A549 treated with DMSO at 1 μM for 4 hours (cell line): ENCODE measurements around the gene KRT31. TPM values are rescaled to one million over a fixed set of nuclear protein-coding genes. Genes with fewer than 3 reads are reported as not detected.

Experiments used
- total RNA-seq: library from RNA; stranded (reverse); fragments of 200-300 nt; extraction: Qiagen RNA extraction; gene quantifications from 5 replicates; pipeline ENCODE4 v1.2.3, GENCODE V29; 2022; ENCODE audit warnings: low read depth

Gene KRT31
- total RNA-seq: not detected in 5 replicates

DNA sequence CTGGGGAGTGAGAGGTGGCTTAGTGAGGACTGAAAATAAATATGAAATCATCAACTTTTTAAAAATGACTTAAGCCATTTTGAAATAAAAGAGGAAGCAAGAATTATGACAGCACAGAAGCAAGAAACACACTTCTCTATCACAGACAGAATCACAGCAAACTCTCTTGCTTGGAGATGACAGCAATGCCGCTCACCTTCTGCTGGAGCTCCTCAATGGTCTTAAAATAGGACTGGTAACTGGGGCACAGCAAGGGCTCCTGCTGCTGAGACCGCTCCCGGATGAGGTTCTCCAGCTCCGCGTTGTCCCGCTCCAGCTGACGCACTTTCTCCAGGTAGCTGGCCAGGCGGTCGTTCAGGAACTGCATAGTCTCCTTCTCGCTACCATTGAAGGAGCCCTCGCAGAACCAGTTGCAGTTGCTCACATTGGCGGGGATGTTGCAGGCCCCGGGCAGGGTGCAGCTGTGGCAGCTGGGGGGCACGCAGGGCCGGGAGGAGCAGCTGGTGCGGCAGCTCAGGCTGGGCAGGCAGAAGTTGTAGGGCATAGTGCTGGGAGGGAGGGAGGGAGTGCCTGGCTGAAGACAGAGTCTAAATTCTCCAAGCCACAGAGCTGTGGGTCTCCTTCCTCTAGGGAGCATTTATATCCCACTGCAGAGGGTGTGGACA is at the start of gene KRT31:
TSS of gene KRT31 (minus strand) at position 613 of the 665 bp plus-strand sequence. CDS start at position 544, 69 bp downstream.

DNA sequence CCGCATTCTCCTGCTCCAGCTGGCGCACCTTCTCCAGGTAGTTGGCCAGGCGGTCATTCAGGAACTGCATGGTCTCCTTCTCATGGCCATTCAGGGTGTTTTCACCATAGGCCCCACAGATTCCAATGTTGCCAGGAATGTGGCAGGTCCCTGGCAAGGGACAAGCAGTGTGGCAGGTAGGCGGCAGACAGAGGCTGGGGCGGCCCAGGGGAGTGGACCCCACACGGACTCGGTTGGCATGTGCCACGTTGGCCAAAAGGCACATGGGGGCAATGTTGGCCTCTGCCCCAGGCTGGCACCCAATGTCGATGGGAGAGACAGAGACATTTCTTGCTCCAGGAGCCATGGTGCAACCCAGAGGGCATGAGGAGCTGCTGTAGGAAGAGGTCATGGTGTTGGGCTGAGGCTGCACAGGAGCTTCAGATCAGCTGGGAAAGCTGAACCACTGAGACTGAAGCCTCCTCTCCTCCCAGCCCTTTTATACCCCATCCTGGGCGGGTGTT is 43.2 kb upstream of the KRT31 start, which contains the start of gene KRT38:
TSS of gene KRT38 (minus strand) at position 453 of the 503 bp plus-strand sequence. CDS start at position 391, 62 bp downstream.

DNA sequence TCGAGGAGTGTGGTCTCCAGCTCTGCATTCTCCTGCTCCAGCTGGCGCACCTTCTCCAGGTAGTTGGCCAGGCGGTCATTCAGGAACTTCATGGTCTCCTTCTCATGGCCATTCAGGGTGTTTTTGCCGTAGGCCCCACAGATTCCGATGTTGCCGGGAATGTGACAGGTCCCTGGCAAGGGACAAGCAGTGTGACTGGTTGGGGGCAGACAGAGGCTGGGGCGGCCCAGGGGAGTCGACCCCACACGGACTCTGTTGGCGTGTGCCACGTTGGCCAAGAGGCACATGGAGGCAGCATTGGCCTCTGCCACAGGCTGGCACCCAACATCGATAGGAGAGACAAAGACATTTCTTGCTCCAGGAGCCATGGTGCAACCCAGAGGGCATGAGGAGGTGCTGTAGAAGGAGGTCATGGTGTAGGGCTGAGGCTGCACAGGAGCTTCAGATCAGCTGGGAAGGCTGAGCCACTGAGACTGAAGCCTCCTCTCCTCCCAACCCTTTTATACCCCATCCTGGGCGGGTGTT is 26.8 kb upstream of the KRT31 start, which contains the start of gene KRT37:
TSS of gene KRT37 (minus strand) at position 475 of the 525 bp plus-strand sequence. CDS start at position 413, 62 bp downstream.

DNA sequence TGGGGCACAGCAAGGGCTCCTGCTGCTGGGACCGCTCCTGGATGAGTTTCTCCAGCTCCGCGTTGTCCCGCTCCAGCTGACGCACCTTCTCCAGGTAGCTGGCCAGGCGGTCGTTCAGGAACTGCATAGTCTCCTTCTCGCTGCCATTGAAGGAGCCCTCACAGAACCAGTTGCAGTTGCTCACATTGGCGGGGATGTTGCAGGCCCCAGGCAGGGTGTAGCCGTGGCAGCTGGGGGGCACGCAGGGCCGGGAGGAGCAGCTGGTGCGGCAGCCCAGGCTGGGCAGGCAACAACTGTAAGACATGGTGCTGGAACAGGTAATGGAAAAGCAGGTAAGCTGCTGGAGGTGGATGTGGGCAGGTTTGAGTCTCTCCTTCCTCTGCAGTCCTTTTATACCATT is 15.5 kb downstream of the KRT31 start, which contains the start of gene KRT34:
TSS of gene KRT34 (minus strand) at position 364 of the 400 bp plus-strand sequence. CDS start at position 304, 60 bp downstream.

DNA sequence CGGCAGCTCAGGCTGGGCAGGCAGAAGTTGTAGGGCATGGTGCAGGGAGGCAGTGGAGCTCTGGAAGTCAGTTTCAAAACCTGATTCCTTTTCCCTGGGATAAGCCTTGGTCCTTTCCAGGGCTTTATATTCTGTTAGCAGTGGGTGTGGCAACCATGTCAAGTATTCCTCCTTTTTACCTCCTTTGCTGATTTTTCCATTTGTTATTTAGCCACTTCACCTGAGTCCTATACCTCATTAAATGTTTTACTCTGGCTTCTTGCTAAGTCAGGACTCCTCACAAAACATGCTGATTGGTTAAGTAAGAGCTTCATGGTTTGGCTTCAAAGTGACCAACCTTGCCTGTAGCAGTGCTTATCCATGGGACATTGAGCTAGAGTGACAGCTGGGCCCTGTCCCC is 27.7 kb downstream of the KRT31 start, which contains the start of gene KRT33B:
TSS of gene KRT33B (minus strand) at position 101 of the 400 bp plus-strand sequence. CDS start at position 38, 63 bp downstream.

DNA sequence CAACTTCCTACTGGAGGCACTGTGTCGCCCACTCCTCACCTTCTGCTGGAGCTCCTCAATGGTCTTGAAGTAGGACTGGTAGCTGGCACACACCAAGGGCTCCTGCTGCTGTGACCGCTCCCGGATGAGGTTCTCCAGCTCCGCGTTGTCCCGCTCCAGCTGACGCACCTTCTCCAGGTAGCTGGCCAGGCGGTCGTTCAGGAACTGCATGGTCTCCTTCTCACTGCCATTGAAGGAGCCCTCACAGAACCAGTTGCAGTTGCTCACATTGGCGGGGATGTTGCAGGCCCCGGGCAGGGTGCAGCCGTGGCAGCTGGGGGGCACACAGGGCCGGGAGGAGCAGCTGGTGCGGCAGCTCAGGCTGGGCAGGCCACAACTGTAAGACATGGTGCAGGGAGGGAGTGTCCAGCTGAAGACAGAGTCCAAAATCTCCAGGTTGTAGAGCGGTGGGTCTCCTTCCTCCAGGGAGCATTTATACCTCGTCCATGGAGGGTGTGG is 47.0 kb downstream of the KRT31 start, which contains the start of gene KRT33A:
TSS of gene KRT33A (minus strand) at position 448 of the 498 bp plus-strand sequence. CDS start at position 387, 61 bp downstream.

Other genes starting within 250 kb of the KRT31 start
- gene KRTAP4-5, start 247.8 kb downstream of the KRT31 start, total RNA-seq: not detected in 5 replicates
- not detected in 5 replicates for gene KRTAP4-4, start 236.9 kb downstream of the KRT31 start, total RNA-seq
- gene KRTAP4-3, start 229.4 kb downstream of the KRT31 start, total RNA-seq: not detected in 5 replicates
- gene KRTAP4-2, start 219.4 kb downstream of the KRT31 start, total RNA-seq: not detected in 5 replicates
- 0.15 to 0.30 TPM (median 0.20 TPM) in 4 of 5 replicates, not detected in the other for gene KRTAP4-1, start 212.7 kb downstream of the KRT31 start, total RNA-seq
- not detected in 5 replicates for gene KRTAP9-1, start 207.7 kb downstream of the KRT31 start, total RNA-seq
- not detected in 5 replicates for gene KRTAP9-2, start 171.0 kb downstream of the KRT31 start, total RNA-seq
- gene KRTAP9-3, start 165.2 kb downstream of the KRT31 start, total RNA-seq: not detected in 5 replicates
- not detected in 5 replicates for gene KRTAP9-8, start 159.6 kb downstream of the KRT31 start, total RNA-seq
- not detected in 5 replicates for gene KRTAP9-4, start 147.9 kb downstream of the KRT31 start, total RNA-seq
- not detected in 5 replicates for gene KRTAP9-9, start 142.2 kb downstream of the KRT31 start, total RNA-seq
- gene KRTAP9-6, start 132.2 kb downstream of the KRT31 start, total RNA-seq: not detected in 5 replicates
- gene KRTAP9-7, start 121.9 kb downstream of the KRT31 start, total RNA-seq: not detected in 5 replicates
- not detected in 5 replicates for gene KRTAP29-1, start 94.8 kb downstream of the KRT31 start, total RNA-seq
- gene KRTAP16-1, start 88.3 kb downstream of the KRT31 start, total RNA-seq: not detected in 5 replicates
- not detected in 5 replicates for gene KRTAP17-1, start 81.9 kb downstream of the KRT31 start, total RNA-seq
- gene KRT33A, start 46.8 kb downstream of the KRT31 start, total RNA-seq: not detected in 5 replicates
- gene KRT33B, start 27.8 kb downstream of the KRT31 start, total RNA-seq: 0.07 to 0.28 TPM (median 0.15 TPM) in 3 of 5 replicates, not detected in the others
- 0.29 to 0.53 TPM (median 0.49 TPM) in 5 replicates for gene KRT34, start 15.3 kb downstream of the KRT31 start, total RNA-seq
- not detected in 5 replicates for gene KRT37, start 27.0 kb upstream of the KRT31 start, total RNA-seq
- gene KRT38, start 43.4 kb upstream of the KRT31 start, total RNA-seq: not detected in 5 replicates
- gene KRT32, start 69.8 kb upstream of the KRT31 start, total RNA-seq: not detected in 5 replicates
- gene KRT35, start 83.5 kb upstream of the KRT31 start, total RNA-seq: not detected in 5 replicates
- not detected in 5 replicates for gene KRT36, start 92.3 kb upstream of the KRT31 start, total RNA-seq
- gene KRT13, start 108.0 kb upstream of the KRT31 start, total RNA-seq: 0.08 to 0.19 TPM (median 0.16 TPM) in 4 of 5 replicates, not detected in the other
- 2.6 to 6.5 TPM (median 5.1 TPM) in 5 replicates for gene KRT15, start 121.3 kb upstream of the KRT31 start, total RNA-seq
- 41.3 to 68.5 TPM (median 54.7 TPM) in 5 replicates for gene KRT19, start 130.7 kb upstream of the KRT31 start, total RNA-seq
- gene KRT9, start 174.5 kb upstream of the KRT31 start, total RNA-seq: not detected in 5 replicates
- 0.08 to 0.36 TPM (median 0.15 TPM) in 4 of 5 replicates, not detected in the other for gene KRT14, start 189.3 kb upstream of the KRT31 start, total RNA-seq
- 0.27 to 0.88 TPM (median 0.77 TPM) in 5 replicates for gene KRT16, start 215.2 kb upstream of the KRT31 start, total RNA-seq
- gene KRT17, start 227.0 kb upstream of the KRT31 start, total RNA-seq: 0.81 to 1.3 TPM (median 0.97 TPM) in 5 replicates